OCI-LY7 (cell line): ENCODE data around the gene IGSF21.

Experiments
- EZH2phosphoT487 ChIP-seq: fragments of 200-600 bp; sonication (generic); IDR thresholded peaks from 2 replicates; pipeline ENCODE4 v1.6.1; 2018; ENCODE audit warnings: low read depth, borderline replicate concordance, mild to moderate bottlenecking, mixed run types, antibody characterized with exemption, low read length, moderate library complexity, mixed read lengths
- TF ChIP-seq, protein P1 (sequence below): fragments of 200-600 bp; sonication (generic); conservative IDR thresholded peaks from 2 replicates; pipeline ENCODE4 v1.5.1; 2014; ENCODE audit warnings: mild to moderate bottlenecking, antibody characterized with exemption, low read length, moderate library complexity, mixed read lengths

DNA sequence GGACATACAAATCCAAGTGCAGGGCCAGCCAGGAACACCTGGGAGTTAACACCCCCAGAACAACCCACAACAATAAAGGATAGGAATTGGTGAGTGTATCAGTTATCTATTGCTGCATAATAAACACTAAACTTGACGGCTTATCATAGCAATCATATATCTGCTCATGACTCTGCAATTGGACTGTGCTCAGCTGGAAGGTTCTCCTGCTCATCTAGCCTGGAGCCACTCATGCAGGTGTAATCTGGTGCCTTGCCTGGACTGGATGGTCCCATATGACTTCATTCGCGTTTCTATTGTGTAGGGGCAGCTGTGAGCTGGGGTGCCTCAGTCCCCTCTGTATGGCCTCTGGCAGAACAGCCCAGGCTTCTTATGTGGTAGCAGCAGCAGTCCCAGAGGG is 296.9 kb downstream of the IGSF21 start:
- TF ChIP-seq EZH2phosphoT487: no peak
- TF ChIP-seq, protein P1, sequence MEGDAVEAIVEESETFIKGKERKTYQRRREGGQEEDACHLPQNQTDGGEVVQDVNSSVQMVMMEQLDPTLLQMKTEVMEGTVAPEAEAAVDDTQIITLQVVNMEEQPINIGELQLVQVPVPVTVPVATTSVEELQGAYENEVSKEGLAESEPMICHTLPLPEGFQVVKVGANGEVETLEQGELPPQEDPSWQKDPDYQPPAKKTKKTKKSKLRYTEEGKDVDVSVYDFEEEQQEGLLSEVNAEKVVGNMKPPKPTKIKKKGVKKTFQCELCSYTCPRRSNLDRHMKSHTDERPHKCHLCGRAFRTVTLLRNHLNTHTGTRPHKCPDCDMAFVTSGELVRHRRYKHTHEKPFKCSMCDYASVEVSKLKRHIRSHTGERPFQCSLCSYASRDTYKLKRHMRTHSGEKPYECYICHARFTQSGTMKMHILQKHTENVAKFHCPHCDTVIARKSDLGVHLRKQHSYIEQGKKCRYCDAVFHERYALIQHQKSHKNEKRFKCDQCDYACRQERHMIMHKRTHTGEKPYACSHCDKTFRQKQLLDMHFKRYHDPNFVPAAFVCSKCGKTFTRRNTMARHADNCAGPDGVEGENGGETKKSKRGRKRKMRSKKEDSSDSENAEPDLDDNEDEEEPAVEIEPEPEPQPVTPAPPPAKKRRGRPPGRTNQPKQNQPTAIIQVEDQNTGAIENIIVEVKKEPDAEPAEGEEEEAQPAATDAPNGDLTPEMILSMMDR: no peak
